Activated CD4-positive, alpha-beta T cell treated with anti-CD3 and anti-CD28 coated beads for 48 hours (primary cell): ENCODE measurements around the gene LDAH.
"Not testable (repeated sequence)": the region's sequence is repeated elsewhere in the genome, so short reads cannot be mapped to it uniquely, and the experiment has no call there.

ENCODE experiments used
- DNase-seq: peaks from one replicate; pipeline ENCODE4 v3.0.0-alpha.2; 2020

Gene LDAH

GRCh38 chr2:20717641-20718040, 105.3 kb downstream of the LDAH start:
- no peak for DNase-seq

GRCh38 chr2:20716164-20716563, 106.7 kb downstream of the LDAH start:
- DNase-seq = not testable (repeated sequence)

DNA sequence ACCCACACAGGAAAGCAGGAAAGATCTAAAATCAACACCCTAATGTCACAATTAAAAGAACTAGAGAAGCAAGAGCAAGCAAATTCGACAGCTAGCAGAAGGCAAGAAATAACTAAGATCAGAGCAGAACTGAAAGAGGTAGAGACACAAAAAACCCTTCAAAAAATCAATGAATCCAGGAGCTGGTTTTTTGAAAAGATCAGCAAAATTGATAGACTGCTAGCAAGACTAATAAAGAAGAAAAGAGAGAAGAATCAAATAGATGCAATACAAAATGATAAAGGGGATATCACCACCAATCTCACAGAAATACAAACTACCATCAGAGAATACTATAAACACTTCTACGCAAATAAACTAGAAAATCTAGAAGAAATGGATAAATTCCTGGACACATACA, 108.5 kb downstream of the LDAH start:
- not testable (repeated sequence) for DNase-seq

DNA sequence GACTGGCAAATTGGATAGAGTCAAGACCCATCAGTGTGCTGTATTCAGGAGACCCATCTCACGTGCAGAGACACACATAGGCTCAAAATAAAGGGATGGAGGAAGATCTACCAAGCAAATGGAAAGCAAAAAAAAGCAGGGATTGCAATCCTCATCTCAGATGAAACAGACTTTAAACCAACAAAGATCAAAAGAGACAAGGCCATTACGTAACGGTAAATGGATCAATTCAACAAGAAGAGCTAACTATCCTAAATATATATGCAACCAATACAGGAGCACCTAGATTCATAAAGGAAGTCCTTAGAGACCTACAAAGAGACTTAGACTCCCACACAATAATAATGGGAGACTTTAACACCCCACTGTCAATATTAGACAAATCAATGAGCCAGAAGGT, 109.3 kb downstream of the LDAH start:
- DNase-seq = not testable (repeated sequence)

DNA sequence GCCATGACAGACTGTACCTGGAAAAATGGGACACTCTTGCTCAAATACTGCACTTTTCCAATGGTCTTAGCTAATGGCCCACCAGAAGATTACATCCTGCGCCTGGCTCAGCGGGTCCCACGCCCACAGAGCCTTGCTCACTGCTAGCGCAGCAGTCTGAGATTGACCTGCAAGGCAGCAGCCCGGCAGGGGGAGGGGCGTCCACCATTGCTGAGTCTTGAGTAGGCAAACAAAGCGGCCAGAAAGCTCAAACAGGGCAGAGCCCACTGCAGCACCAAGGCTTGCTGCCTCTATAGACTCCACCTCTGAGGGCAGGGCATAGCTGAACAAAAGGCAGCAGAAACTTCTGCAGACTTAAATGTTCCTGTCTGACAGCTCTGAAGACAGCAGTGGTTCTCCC, 111.3 kb downstream of the LDAH start:
- not testable (repeated sequence) for DNase-seq

DNA sequence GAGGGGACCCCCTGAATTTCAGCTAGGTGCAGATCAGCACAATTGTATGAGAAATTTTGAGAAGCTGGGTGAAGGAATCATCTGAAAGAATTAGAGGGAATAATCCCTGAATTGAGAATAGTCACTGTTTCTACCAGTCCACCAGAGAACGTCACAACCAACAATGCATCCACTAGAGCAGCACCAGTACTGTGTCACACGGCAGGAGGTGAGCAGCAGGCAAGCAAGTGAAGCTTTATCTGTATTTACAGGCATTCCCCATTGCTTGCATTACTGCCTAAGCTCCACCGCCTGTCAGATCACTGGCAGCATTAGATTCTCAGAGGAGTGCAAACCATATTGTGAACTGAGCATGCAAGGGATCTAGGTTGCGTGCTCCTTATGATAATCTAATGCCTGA, 115.3 kb downstream of the LDAH start:
- DNase-seq = no peak

DNA sequence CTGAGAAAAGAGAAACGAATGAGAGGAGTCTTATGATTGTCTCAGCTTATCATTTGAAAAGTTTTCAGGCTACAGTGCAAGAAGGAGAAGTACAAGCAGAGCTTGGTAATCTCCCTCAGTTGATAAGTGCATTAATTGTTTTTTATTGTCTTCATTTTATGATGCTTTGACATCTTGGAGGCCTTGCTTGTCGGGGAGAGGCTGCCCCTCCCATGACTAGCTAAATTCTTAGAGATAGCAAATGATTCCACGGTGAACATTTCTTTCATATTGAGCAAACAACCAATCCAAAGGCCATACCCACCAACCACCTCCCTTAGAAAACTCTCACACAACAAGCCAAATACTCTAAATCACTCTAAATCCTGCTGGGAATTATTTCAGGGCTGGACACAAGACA, 116.1 kb downstream of the LDAH start:
- DNase-seq = no peak

DNA sequence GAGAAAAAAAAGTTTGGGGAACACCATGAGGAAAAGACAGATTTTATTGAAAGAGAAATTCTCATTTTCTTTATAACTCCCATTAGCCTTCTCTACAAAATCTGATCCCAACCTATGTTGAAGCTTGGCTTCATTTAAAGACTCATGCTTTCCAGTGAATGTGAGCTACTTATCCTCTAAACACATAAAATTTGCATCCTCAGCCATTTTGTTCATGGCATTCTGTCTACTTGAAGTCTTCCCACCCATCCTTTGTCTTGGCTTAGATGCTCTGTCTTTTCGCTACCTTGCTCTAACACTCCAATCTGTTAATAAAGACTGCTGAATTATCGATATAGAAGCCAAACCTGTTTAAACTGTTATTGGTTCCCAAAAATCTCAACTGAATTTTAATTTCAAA, 116.7 kb downstream of the LDAH start:
- DNase-seq = no peak

- DNase-seq = no peak
Observed at GRCh38 chr2:20704886-20705285, 118.0 kb downstream of the LDAH start.

DNA sequence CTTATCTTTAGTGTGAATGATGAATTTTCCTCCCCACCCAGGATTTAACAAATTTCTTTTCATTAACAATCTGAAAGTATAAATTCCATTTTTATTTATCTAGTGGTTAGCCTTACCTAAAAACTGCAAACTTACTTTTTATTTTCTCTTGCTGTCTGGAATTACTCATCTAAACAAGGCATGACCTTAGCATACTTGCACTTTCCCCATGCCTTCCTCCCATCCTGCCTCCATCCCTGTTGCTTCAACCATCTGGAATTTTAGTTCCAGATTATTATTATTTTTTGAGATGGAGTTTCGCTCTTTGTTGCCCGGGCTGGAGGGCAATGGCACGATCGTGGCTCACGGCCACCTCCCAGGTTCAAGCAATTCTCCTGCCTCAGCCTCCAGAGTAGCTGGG, 120.3 kb downstream of the LDAH start:
- DNase-seq = no peak

DNA sequence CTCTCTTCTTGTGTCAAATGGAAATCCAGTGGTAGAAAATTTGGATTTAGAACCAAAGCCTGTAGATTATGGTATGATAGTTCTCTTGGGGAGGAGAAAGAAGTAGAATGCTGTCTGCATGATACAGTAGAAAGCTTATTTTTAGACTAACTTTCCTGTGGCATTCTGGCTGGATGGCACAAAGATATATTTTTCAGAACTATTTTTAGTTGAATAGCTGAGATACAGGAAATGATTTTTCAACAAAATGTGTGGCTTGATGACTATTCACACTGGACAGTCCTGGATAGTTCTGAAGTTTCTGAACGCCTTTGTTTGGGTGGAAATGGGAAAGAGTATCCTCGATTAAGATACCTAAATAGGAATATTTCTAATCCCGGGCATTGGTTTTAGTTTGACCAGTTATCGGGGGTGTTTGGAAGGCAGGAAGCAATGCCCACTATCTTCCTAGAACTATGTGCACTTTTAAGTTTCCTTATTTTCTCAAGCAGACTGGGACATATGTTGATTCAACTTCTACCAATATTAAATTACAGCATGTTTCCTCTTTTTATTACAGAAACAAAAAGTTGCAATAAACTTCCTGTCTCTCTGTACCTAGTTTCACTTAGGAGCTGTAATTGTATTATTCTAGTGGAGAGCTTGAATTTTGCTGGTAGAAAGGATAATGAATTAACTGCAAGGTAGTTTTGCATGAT, 123.8 kb downstream of the LDAH start:
- DNase-seq = no peak

GRCh38 chr2:20697322-20697934, 125.5 kb downstream of the LDAH start:
- DNase-seq = no peak

GRCh38 chr2:20696366-20696765, 126.5 kb downstream of the LDAH start:
- DNase-seq = no peak

DNA sequence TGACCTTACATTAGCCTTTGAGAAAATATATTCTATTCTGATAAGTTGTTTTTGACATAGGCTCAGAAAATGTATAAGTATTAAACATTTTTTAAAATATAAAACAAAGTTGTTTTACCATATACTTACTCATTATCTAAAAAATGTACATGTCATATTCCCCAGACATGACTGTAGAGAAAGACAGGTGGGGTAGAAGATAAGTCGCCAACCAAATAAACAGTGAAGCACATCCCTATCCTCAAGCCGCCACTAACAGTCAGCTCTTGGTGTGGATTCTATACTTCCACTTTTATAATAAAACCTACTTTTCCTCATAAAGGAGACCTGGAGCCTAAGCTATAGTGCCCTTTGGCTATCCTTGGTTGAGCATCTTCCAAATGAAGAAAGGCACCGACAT, 129.6 kb downstream of the LDAH start:
- no peak for DNase-seq

DNA sequence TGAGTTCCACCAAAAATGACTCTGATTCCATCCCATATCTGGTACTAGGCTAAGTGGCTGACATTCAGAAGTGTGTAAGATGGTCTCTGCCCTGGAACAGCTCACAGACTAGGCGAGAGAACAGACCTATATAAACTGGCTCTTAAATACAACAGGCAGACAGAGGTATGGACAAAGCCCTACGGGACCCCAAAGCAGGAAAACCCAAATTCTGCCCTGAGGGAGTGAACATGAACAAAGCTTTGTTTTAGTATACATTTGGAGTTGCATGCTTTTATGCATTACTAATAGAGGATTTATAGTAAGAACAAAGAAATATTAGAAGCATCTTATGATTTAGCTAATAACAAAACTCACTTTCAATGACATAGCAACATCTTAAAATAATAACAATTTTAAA, 130.8 kb downstream of the LDAH start:
- no peak for DNase-seq

- no peak for DNase-seq
Observed at GRCh38 chr2:20691076-20691734, 131.7 kb downstream of the LDAH start.

DNA sequence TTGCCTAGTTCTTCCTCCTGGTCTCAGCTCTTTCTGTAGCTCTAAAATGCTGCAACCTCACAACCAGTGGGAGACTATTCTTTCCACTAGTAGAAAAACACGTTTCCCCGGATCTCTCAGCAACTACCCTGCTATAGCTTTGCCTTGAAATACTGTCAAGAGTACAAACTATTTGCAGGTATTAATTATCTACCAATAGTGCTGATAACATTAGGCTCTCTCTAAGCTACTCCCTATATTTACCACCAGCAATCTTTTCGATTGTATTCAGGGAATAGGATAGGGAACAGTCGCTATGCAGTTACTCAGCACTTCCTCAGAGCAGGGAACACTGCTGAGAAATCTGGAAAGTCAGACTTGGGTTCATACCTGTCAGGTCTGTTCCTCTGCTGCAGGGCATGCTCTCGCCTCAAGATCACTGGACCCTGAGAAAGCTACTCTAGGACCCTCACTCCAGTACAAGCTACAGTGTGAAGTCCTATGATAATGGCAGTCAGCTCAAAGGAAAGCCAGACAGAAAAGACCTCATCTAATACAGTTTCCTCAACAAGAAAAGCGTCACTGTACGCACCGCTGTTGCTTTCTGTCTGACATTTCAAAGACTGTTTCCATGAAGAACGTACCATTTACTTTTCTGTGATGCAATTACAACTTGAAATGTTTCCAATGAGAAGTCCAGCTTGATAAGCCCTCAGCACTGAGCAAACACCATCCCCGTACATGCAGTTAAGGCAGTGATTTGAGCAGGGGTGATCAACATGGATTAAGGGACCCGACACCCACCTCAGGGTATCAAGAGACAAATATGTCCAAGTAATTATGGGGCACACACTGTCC, 133.3 kb downstream of the LDAH start:
- DNase-seq = no peak

- DNase-seq = no peak
Observed at GRCh38 chr2:20687260-20687832, 135.6 kb downstream of the LDAH start.

- DNase-seq = no peak
Observed at GRCh38 chr2:20684581-20685063, 138.3 kb downstream of the LDAH start.

- DNase-seq = no peak
Observed at GRCh38 chr2:20682167-20682920, 140.6 kb downstream of the LDAH start.

GRCh38 chr2:20680744-20681375, 142.0 kb downstream of the LDAH start:
- no peak for DNase-seq

GRCh38 chr2:20678780-20679179, 144.1 kb downstream of the LDAH start:
- no peak for DNase-seq
